HL-60/S4 treated with phorbol 12-myristate 13-acetate at 8.2 ng/mL for 4 days and 3 days (cell line): ENCODE measurements around the gene ZNHIT6.
"Not testable (repeated sequence)": the region's sequence is repeated elsewhere in the genome, so short reads cannot be mapped to it uniquely, and the experiment has no call there.

ENCODE experiments used
- in situ Hi-C: fragments of 300-500 bp; cut with MboI; formaldehyde crosslinking; loops from 2 replicates; pipeline ENCODE4 v1.15.0; 2022; ENCODE audit warnings: low sequenced_read_pairs

ZNHIT6 gene, protein sequence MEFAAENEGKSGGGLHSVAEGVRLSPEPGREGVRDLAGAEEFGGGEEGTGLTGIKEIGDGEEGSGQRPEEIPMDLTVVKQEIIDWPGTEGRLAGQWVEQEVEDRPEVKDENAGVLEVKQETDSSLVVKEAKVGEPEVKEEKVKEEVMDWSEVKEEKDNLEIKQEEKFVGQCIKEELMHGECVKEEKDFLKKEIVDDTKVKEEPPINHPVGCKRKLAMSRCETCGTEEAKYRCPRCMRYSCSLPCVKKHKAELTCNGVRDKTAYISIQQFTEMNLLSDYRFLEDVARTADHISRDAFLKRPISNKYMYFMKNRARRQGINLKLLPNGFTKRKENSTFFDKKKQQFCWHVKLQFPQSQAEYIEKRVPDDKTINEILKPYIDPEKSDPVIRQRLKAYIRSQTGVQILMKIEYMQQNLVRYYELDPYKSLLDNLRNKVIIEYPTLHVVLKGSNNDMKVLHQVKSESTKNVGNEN

DNA sequence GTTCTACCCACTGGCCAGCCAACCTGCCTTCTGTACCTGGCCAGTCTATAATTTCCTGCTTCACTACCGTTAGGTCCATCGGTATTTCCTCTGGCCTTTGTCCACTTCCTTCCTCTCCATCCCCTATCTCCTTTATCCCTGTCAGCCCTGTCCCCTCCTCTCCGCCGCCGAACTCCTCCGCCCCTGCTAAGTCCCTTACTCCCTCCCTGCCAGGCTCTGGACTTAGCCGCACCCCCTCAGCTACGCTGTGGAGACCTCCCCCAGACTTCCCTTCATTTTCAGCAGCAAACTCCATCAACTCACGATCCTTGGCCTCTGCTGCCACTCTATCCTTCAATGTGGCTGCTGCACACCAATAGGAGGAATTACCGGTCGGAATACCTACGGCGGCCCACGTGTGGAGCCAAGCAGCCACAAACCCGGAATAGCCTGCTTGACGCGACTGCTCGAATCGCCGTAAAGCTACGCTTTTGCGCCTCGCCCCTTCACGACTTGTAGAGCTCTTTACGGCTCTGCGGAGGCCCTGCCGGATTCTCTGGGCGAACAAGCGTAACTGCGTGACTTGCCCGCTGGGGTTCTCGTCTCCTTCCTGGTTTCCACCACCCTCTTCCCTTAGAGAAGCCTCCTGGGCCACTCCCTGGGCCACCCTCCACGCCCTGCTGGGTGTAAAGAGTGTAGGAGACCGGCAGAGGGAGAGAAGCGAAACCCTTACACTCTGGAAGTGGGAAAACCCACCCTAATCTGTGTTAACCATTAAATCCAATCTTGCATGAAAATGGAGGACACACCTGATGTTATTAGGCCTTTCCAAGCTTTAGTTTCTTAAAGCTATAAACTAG is at the start of gene ZNHIT6:
TSS of gene ZNHIT6 (minus strand) at position 444 of the 839 bp plus-strand sequence. CDS start at position 295, 149 bp downstream.
- in situ Hi-C loops: no loop called here

DNA sequence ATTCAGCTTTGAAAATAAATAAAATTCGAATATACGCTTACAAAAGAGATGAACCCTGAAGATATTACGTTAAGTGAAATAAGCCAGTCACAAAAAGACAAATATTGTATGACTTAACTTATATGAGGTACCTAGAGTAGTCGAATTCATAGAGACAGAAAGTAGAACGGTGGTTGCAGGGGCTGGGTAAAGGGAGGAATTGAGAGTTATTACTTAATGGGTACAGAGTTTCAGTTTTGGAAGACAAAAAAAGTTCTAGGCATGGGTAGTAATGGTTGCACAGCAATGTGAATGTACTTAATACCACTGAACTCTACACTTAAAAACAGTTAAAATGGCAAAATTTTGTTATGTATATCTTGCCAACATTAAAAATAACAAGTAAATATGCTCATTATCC is 48.6 kb upstream of the ZNHIT6 start:
- in situ Hi-C loops: no loop called here

GRCh38 chr1:85748120-85748519 is 39.9 kb upstream of the ZNHIT6 start:
- in situ Hi-C loops: no loop called here

- in situ Hi-C loops: no loop called here
Measured at GRCh38 chr1:85746777-85747176, 38.5 kb upstream of the ZNHIT6 start.

- in situ Hi-C loops: no loop called here
Measured at GRCh38 chr1:85743814-85744213, 35.6 kb upstream of the ZNHIT6 start.

- in situ Hi-C loops: no loop called here
Measured at GRCh38 chr1:85734931-85735330, 26.7 kb upstream of the ZNHIT6 start.

- in situ Hi-C loops: no loop called here
Measured at GRCh38 chr1:85718678-85719340, 10.6 kb upstream of the ZNHIT6 start.

DNA sequence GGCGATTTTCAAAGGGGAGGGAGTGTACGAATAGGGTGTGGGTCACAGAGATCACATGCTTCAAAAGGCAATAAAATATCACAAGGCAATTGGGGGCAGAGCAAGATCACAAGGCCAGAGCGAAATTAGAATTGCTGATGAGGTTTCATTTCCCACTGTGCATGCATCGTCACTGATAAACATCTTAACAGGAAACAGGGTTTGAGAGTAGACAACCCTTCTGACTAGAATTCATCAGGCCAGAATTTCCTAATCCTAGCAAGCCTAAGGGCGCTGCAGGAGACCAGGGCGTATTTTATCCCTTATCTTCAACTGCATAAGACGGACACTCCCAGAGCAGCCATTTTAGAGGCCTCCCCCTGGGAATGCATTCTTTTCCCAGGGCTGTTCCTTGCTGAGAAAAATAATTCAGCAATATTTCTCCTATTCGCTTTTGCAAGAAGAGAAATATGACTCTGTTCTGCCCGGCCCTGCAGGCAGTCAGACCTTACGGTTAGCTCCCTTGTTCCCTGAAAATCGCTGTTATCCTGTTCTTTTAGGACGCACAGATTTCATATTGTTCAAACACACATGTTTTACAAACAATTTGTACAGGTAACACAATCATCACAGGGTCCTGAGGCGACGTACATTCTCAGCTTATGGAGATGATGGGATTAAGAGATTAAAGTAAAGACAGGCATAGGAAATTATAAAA is 6.3 kb upstream of the ZNHIT6 start:
- in situ Hi-C loops: not testable (repeated sequence)

DNA sequence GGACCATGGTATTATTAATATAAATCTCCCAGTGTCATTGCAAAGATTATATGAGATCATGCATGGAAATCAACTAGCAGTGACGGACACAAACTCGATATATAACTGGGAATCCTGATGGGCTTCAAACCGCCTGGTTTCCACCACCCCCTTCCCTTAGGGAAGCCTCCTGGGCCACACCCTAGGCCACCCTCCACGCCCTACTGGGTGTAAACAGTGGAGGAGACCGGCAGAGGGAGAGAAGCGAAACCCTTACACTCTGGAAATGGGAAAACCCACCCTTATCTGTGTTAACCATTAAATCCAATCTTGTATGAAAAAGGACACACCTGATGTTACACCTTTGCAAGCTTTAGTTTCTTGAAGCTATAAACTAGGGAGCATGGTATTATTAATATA is 595 bp upstream of the ZNHIT6 start:
- in situ Hi-C loops: no loop called here

DNA sequence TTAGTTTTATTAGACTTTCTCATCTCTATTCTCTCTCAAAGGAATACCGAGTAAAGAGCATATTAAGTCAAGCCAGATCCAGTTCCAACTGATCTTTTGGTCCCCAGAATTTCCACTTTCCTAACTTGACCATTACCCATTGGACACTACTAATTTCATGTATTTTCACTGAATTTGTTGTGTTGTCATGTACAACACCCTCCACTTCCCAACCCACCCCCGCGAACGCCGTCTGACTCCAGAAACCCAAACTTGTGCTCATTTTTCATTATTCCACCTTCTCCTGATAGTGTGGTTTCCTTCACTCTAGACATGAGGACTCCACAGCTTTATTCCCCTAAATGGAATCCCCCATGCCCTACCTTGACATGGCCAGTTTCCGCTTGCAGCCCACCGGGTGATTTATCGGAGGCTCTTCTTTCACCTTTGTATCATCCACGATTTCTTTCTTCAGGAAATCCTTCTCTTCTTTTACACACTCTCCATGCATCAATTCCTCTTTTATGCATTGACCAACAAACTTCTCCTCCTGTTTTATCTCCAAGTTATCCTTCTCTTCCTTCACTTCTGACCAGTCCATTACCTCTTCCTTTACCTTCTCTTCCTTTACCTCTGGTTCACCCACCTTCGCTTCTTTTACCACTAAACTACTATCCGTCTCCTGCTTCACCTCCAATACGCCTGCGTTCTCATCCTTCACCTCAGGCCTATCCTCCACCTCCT is 805 bp downstream of the ZNHIT6 start:
- in situ Hi-C loops: no loop called here

GRCh38 chr1:85705940-85706339 is 2.3 kb downstream of the ZNHIT6 start:
- in situ Hi-C loops: no loop called here

GRCh38 chr1:85700422-85700821 is 7.8 kb downstream of the ZNHIT6 start:
- in situ Hi-C loops: no loop called here

DNA sequence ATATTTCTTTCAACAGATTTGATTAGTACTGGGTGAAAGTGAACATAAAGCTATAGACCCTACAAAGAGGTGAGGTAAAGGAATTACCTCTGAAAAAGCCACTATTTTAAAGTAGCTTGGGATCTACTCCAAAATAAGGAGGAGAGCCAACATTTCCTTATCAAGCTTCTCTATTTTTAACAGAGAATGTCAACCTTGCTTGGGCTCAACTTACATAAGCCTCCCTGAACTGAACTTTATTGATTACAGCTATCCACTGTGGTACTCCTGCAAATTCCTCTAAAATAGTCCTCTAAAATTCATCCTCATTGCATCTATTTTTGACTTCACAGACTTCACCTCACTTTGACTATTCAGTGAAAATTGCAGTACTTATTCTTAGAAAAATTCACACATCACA is 10.3 kb downstream of the ZNHIT6 start:
- in situ Hi-C loops: no loop called here

GRCh38 chr1:85692730-85693314 is 15.4 kb downstream of the ZNHIT6 start:
- in situ Hi-C loops: no loop called here

GRCh38 chr1:85689775-85690404 is 18.3 kb downstream of the ZNHIT6 start:
- in situ Hi-C loops: no loop called here

- in situ Hi-C loops: no loop called here
Measured at GRCh38 chr1:85683292-85684025, 24.8 kb downstream of the ZNHIT6 start.

GRCh38 chr1:85681087-85681486 is 27.1 kb downstream of the ZNHIT6 start:
- in situ Hi-C loops: no loop called here

DNA sequence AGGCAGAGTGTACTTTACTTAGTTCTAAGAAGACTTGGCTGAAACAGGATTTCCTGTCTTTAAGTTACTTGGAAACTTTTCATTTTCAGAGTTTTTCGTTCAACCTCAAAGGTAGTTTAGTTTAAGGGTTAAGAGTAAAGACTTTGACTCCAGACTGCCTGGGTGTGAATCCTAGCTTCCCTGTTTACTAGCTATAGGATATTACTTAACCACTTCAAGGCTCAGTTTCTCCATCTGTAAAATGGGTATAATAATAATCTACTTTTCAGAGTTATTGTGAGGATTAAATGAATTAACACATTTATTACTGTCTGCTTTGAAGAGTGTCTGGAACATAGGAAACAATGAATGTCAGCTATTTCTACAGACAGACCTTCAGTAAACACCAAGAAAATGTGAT is 30.0 kb downstream of the ZNHIT6 start:
- in situ Hi-C loops: no loop called here

DNA sequence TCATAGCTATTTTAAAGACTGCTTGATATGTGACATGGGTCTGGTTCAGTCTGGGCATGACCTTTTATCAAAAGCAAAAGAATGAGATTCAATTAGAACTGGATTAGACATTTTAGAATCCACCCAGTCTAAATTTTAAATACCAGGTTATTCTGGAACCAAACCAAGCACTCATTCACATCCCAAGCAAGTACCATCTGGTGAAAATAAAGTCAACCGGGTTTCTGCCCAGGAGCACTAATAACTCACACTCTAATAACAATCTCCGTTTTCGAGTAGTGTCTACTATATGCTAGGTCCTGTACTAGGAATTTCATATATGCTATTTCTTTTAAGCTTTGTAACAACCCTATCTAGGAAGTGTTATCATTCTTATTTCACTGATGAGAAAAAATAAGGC is 30.6 kb downstream of the ZNHIT6 start:
- in situ Hi-C loops: no loop called here
